Kidney epithelial cell (primary cell): ENCODE data around the gene VPREB3. TPM values are rescaled to one million over a fixed set of nuclear protein-coding genes. Genes with fewer than 3 reads are reported as not detected.
A peak's percentile ranks its signal among the peaks of the same experiment; 100 is the strongest.

ENCODE experiments used
- DNase-seq: peaks from one replicate; pipeline ENCODE4 v3.0.0-alpha.2; 2010; ENCODE audit warnings: low read depth
- H3K27me3 ChIP-seq: 2 replicates; pipeline ENCODE4 v1.6.0; 2011; ENCODE audit warnings: low read length; ENCODE audit not compliant: control insufficient read depth, insufficient read depth
- H3K36me3 ChIP-seq: 2 replicates; pipeline ENCODE4 v1.5.1; 2011; ENCODE audit warnings: low read length; ENCODE audit not compliant: control insufficient read depth, insufficient read depth
- H3K4me3 ChIP-seq: 2 replicates; pipeline ENCODE4 v1.5.1; 2011; ENCODE audit warnings: low read depth, mild to moderate bottlenecking, control low read depth, low read length
- CTCF ChIP-seq: IDR thresholded peaks from 2 replicates; pipeline ENCODE4 v1.5.1; 2011; ENCODE audit warnings: mild to moderate bottlenecking, moderate library complexity, low read length, control low read depth, inconsistent platforms; ENCODE audit not compliant: insufficient read depth, poor library complexity, severe bottlenecking
- total RNA-seq: library from RNA; depleted of rRNA; stranded (reverse); fragments of >200 nt; gene quantifications from 2 replicates; pipeline ENCODE4 v1.2.3, GENCODE V29; 2015

VPREB3 gene
- total RNA-seq, 1 donor from 2014 or later, result not detected

- no peak for DNase-seq
- Histone ChIP-seq H3K27me3 (no peaks in the 10 kb centered on the region), H3K36me3 (no peaks in the 10 kb centered on the region), H3K4me3 (no peak overlapping the region)
- no peak for TF ChIP-seq CTCF
Observed at GRCh38 chr22:23720855-23721254, 33.4 kb downstream of the VPREB3 start.

- H3K4me3 ChIP-seq, result no peak overlapping the region
- DNase-seq, result no peak
- no peak for TF ChIP-seq CTCF
- H3K27me3 ChIP-seq, result no peaks in the 10 kb centered on the region
- H3K36me3 ChIP-seq, result no peaks in the 10 kb centered on the region
Observed at GRCh38 chr22:23718371-23719165, 35.7 kb downstream of the VPREB3 start.

- TF ChIP-seq CTCF, result no peak
- Histone ChIP-seq H3K36me3 (no peaks in the 10 kb centered on the region), H3K4me3 (peak overlapping the region; percentile 72), H3K27me3 (no peaks in the 10 kb centered on the region)
- DNase-seq, result peak; percentile 18
Observed at GRCh38 chr22:23716811-23717801, 37.1 kb downstream of the VPREB3 start.

- no peak overlapping the region for H3K4me3 ChIP-seq
Observed at GRCh38 chr22:23715806-23716375, 38.3 kb downstream of the VPREB3 start.

More at GRCh38 chr22:23715806-23716375, 38.3 kb downstream of the VPREB3 start:
- no peak for TF ChIP-seq CTCF
- DNase-seq, result no peak
- no peaks in the 10 kb centered on the region for H3K36me3 ChIP-seq
- no peaks in the 10 kb centered on the region for H3K27me3 ChIP-seq
